Posterior cingulate gyrus (tissue), 11 donors: ENCODE measurements around the gene RTN4R.
"Not testable (repeated sequence)": the region's sequence is repeated elsewhere in the genome, so short reads cannot be mapped to it uniquely, and the experiment has no call there.

Experiments used
- DNase-seq, 10 donors: peaks; one replicate each; pipeline versions ENCODE4 v3.0.0 to v3.0.0-alpha.2; 2020 to 2021; ENCODE audit warnings: mixed read lengths in 3 of 10
- intact Hi-C: fragments of 100-400 bp; cut with DNase I; formaldehyde crosslinking; loops from one replicate; pipeline ENCODE4 v1.15.1; 2023

RTN4R gene

GRCh38 chr22:20290578-20291248, 22.6 kb upstream of the RTN4R start:
- no peak for DNase-seq
- intact Hi-C loops = no loop called here

- DNase-seq = no peak
- intact Hi-C loops = no loop called here
Measured at GRCh38 chr22:20290045-20290392, 21.9 kb upstream of the RTN4R start.

GRCh38 chr22:20289182-20290044, 21.3 kb upstream of the RTN4R start:
- intact Hi-C loops, DNase-seq: not testable (repeated sequence)

- DNase-seq, intact Hi-C loops: not testable (repeated sequence)
Measured at GRCh38 chr22:20286784-20287423, 18.8 kb upstream of the RTN4R start.

GRCh38 chr22:20286312-20286660, 18.2 kb upstream of the RTN4R start:
- intact Hi-C loops = not testable (repeated sequence)

GRCh38 chr22:20285473-20286311, 17.6 kb upstream of the RTN4R start:
- DNase-seq = peak; percentile 64 to 97 (median 87)

More at GRCh38 chr22:20286312-20286660, 18.2 kb upstream of the RTN4R start:
- not testable (repeated sequence) for DNase-seq

GRCh38 chr22:20284471-20285086, 16.5 kb upstream of the RTN4R start:
- DNase-seq = no peak
- intact Hi-C loops = loop anchor here (1.0 kb wide), 1 partner anchor 127 kb away; no protein-coding TSS in a partner anchor

More at GRCh38 chr22:20285473-20286311, 17.6 kb upstream of the RTN4R start:
- intact Hi-C loops = loop anchor here (1.0 kb wide), 1 partner anchor 128 kb away; no protein-coding TSS in a partner anchor

GRCh38 chr22:20283674-20284066, 15.6 kb upstream of the RTN4R start:
- DNase-seq = no peak
- intact Hi-C loops = no loop called here

GRCh38 chr22:20282901-20283673, 15.0 kb upstream of the RTN4R start:
- intact Hi-C loops = no loop called here
- DNase-seq = no peak

- intact Hi-C loops = no loop called here
- no peak for DNase-seq
Measured at GRCh38 chr22:20281891-20282290, 13.8 kb upstream of the RTN4R start.

GRCh38 chr22:20281473-20281872, 13.4 kb upstream of the RTN4R start:
- intact Hi-C loops, DNase-seq: not testable (repeated sequence)

- intact Hi-C loops = no loop called here
- no peak for DNase-seq
Measured at GRCh38 chr22:20280866-20281265, 12.7 kb upstream of the RTN4R start.

- intact Hi-C loops = not testable (repeated sequence)
- peak in 9 of 10 donors; percentile 48 to 96 (median 73) for DNase-seq
Measured at GRCh38 chr22:20280163-20280562, 12.0 kb upstream of the RTN4R start.

GRCh38 chr22:20279662-20280134, 11.6 kb upstream of the RTN4R start:
- no peak for DNase-seq
- intact Hi-C loops = no loop called here

- DNase-seq, intact Hi-C loops: not testable (repeated sequence)
Measured at GRCh38 chr22:20278726-20279490, 10.8 kb upstream of the RTN4R start.

GRCh38 chr22:20277936-20278635, 10.0 kb upstream of the RTN4R start:
- DNase-seq, intact Hi-C loops: not testable (repeated sequence)

GRCh38 chr22:20276468-20276867, 8.3 kb upstream of the RTN4R start:
- no peak for DNase-seq
- intact Hi-C loops = no loop called here

- DNase-seq = no peak
- intact Hi-C loops = no loop called here
Measured at GRCh38 chr22:20275836-20276235, 7.7 kb upstream of the RTN4R start.
